ENCODE results near the gene HAGHL.
A peak's percentile ranks its signal among the peaks of the same experiment; 100 is the strongest.
"Not testable (repeated sequence)": the region's sequence is repeated elsewhere in the genome, so short reads cannot be mapped to it uniquely, and the experiment has no call there.

HAGHL gene

GRCh38 chr16:689175-689897 lies 37.6 kb upstream of the HAGHL start:
- no peak for DNase-seq

GRCh38 chr16:691242-691641 lies 35.7 kb upstream of the HAGHL start:
- not testable (repeated sequence) for DNase-seq

DNA sequence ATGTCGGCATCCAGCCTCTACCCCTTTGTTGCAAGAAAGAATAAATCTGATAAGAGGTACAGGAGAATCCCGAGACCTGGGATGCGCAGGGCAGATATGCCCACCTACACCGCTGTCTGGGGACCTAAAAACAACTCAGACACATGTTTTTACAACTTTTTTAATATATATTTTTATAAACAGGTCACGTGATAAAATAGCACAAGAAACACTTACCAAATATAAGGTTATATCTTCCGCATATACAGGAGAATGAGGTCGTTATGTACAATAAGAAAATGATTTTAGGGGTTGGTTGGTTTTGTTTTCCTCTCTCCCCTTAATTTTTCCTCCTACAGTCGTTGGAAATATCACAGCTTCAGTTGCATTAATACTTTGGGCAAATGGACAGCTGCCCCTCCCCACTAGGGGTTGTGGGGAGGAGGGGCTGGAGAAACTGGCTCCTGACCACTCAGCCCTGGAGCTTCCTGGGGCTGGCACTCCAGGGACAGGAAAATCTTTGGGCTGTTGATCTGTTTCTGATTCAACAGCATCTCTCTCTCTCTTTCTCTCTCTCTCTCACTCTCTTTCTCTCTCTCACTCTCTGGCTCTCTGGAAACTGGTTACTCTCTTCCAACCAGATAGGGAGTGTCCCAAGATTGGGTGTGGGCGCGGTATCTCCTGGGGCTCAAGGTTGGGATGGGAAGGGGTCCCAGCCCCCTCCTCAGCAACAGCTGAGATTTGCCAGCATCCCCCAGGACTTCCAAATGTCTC lies 34.4 kb upstream of the HAGHL start:
- no peak for DNase-seq

GRCh38 chr16:693364-693763 lies 33.5 kb upstream of the HAGHL start:
- DNase-seq = no peak

DNA sequence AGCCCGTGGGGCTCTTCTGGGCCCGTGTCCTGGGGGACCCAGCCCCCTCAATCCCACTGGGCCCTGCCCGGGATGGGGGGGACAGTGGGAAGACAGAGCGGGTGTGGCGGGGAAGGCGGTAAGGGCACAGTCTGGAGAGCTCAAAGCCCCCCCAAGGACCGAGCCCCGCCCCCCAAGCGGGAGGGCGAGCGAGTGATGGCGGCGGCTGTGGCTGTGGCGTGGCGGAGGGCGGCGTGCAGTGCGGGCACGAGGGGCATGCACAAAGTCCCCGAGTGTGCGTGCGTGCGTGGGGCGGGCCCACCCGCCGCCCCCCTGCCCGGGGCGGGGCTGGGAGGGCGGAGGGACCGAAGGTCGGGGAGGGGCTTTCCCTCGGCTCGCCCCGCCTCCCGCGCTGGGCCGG lies 33.1 kb upstream of the HAGHL start:
- no peak for DNase-seq

GRCh38 chr16:694187-694862 lies 32.6 kb upstream of the HAGHL start:
- peak; percentile 22 for DNase-seq

GRCh38 chr16:694863-695354 lies 32.0 kb upstream of the HAGHL start:
- peak; percentile 6 for DNase-seq

DNA sequence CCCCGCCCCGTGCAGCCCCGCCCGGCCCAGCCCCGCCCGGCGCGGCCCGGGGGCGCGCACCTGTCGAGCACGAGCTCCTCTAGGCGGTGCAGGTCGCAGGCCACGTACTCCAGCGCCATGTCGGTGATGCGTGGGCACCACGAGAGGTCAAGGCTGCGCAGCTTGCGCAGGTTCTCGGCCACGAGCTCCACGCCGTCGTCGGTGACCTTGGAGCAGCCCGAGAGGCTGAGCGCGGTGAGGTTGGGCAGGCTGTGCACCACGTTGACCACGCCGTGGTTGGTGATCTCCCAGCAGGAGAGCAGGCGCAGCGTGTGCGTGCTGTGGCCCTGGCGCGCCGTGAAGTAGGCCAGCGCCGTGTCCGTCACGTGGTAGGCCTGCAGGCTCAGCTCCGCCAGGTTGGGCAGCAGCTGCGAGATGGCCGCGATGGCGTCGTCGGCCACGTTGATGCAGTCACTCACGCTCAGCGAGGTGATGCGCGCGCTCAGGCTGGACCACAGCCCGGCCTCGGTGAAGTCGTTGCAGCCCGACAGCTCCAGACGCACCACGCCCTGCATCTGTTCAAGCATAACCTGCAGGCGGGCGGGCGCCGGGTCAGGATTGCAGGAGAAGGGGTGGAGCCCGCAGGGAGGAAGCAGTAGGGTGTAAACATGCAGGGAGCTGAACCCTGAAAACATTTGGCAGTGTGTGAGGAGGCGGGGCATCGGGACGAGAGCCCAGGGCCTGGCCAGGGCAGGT lies 31.4 kb upstream of the HAGHL start:
- DNase-seq = peak; percentile 74

GRCh38 chr16:698911-699671 lies 27.8 kb upstream of the HAGHL start:
- DNase-seq = no peak

- DNase-seq = peak; percentile 79
Observed at GRCh38 chr16:700684-701584, 26.0 kb upstream of the HAGHL start.

DNA sequence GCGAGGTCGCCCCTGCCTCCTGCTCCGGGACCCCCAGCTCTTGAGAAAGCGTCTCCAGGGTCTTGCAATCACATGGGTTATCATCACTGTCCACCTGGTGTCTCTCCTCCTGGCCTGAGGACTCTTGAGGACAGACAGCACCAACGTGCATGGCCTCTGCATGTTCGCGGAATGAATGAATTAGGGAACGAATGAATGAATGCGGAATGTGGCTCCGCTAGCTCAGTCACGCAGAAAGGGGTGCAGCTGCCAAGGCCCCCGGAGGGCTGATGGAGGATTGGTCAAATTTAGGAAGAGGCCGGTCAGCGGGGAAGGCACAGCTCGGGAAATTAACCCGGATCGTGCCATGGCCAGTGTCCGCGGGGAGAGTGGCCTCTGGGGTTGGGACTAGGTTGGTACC lies 24.6 kb upstream of the HAGHL start:
- DNase-seq = no peak

DNA sequence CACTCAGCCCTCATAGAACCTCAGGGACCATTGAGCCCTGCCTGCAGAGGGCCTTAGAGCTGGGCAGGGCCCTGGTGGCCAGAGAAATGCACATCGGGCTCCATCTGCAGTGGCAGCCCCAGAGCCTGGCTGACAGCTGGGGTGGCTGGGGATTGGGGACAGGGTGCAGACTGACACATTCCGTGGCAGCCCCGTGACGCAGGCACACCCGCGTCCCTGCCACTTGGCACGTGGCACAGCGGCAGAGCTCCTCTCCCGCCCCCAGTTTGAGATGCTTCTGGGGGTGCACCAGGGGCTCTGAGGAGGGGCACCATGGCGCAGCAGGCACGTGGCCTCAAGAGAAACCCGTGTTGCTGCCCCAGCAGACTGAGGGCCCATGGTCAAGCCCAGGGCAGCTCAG lies 23.5 kb upstream of the HAGHL start:
- DNase-seq = no peak

- no peak for DNase-seq
Observed at GRCh38 chr16:704047-704446, 22.9 kb upstream of the HAGHL start.

- DNase-seq = no peak
Observed at GRCh38 chr16:704552-705380, 22.1 kb upstream of the HAGHL start.

GRCh38 chr16:705431-706188 lies 21.3 kb upstream of the HAGHL start, which contains the start of gene FBXL16:
FBXL16 (minus strand) TSS chr16:705801; CDS start chr16:697405, 8,396 bp downstream.
- peak; percentile 69 for DNase-seq

GRCh38 chr16:706189-707061 lies 20.5 kb upstream of the HAGHL start:
- peak; percentile 70 for DNase-seq

DNA sequence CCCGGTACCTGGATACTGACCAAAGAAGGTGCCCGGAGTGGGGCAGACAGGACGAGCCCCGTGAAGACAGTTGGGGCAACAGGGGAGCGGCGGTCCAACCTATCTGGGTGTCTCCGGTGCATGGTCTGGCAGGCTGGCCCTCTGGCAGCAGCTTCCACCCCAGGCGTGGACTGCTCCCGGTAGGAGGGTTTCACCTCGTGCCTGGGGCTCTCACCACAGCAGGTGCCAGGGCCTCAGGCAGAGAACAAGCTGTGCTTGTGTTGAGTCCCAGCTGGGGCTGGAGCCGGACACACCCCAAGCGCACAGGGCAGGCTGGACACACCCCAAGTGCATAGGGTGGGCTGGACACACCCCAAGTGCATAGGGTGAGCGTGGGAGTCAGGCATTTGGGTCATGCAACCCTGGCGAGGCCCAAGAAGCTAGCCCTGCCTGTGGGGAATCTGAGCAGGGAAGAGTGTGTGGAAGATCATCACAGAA lies 19.8 kb upstream of the HAGHL start:
- no peak for DNase-seq

DNA sequence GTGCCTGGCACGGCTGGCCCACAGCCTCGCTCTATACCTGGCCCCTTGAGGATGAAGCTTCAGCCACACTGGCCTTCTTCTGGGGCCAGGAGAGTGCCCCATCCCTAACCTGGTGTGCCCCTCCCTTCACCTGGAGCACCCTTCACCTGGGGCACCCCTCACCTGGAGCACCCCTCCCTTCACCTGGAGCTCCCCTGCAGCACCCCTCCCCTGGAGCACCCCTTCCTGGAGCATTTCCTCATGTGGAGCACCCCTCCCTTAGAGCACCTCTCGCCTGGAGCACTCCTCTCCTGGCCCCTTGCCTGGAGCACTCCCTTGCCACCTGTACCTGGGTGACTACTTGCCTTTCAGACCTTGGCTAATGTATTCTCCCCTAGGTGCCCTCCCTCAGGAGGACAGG lies 18.9 kb upstream of the HAGHL start:
- no peak for DNase-seq
